HG02840 (cell line): ENCODE results near the gene CSRNP2.
A peak's percentile ranks its signal among the peaks of the same experiment; 100 is the strongest.
"Not testable (repeated sequence)": the region's sequence is repeated elsewhere in the genome, so short reads cannot be mapped to it uniquely, and the experiment has no call there.

Experiments
- ATAC-seq: cut with Tn5 transposase; IDR thresholded peaks from one replicate; pipeline ENCODE4 v1.9.1; 2021; ENCODE audit warnings: mild to moderate bottlenecking, moderate library complexity, moderate number of reproducible peaks; ENCODE audit not compliant: unreplicated experiment, low FRiP score

CSRNP2 gene

GRCh38 chr12:51033048-51033447, 50.3 kb downstream of the CSRNP2 start:
- no peak for ATAC-seq

GRCh38 chr12:51028813-51029150, 54.6 kb downstream of the CSRNP2 start:
- ATAC-seq = no peak

- no peak for ATAC-seq
Observed at GRCh38 chr12:51028126-51028812, 55.1 kb downstream of the CSRNP2 start.

GRCh38 chr12:51027342-51027835, 56.0 kb downstream of the CSRNP2 start:
- no peak for ATAC-seq

GRCh38 chr12:51025836-51026638, 57.4 kb downstream of the CSRNP2 start, which contains the start of gene SLC11A2:
TSS of gene SLC11A2 (minus strand) at chr12:51026384. CDS start at chr12:51010728, 15,656 bp downstream.
- peak; percentile 90 for ATAC-seq

GRCh38 chr12:51025338-51025835, 58.0 kb downstream of the CSRNP2 start:
- no peak for ATAC-seq

- ATAC-seq = no peak
Observed at GRCh38 chr12:51023625-51024382, 59.6 kb downstream of the CSRNP2 start.

- ATAC-seq = no peak
Observed at GRCh38 chr12:51021694-51022093, 61.7 kb downstream of the CSRNP2 start.

- no peak for ATAC-seq
Observed at GRCh38 chr12:51020448-51021182, 62.8 kb downstream of the CSRNP2 start.

- no peak for ATAC-seq
Observed at GRCh38 chr12:51019927-51020326, 63.5 kb downstream of the CSRNP2 start.

GRCh38 chr12:51018956-51019355, 64.4 kb downstream of the CSRNP2 start:
- ATAC-seq = no peak

GRCh38 chr12:51017452-51017851, 65.9 kb downstream of the CSRNP2 start:
- ATAC-seq = no peak

GRCh38 chr12:51014467-51014866, 68.9 kb downstream of the CSRNP2 start:
- not testable (repeated sequence) for ATAC-seq

GRCh38 chr12:51013441-51013840, 70.0 kb downstream of the CSRNP2 start:
- no peak for ATAC-seq

GRCh38 chr12:51012570-51013236, 70.7 kb downstream of the CSRNP2 start:
- ATAC-seq = no peak

GRCh38 chr12:51011955-51012354, 71.4 kb downstream of the CSRNP2 start:
- no peak for ATAC-seq
